ENCODE measurements around the gene TADA3.

Gene TADA3

GRCh38 chr3:9730657-9731205 lies 61.5 kb downstream of the TADA3 start:
- Histone ChIP-seq H3K27ac (ENCODE audit: poor library complexity, severe bottlenecking) (peak overlapping the region; percentile 70), H3K4me3 (ENCODE audit: severe bottlenecking) (peak overlapping the region; percentile 65), H3K36me3 (ENCODE audit: low read depth) (peaks cover 12% of the 10 kb centered on the region), H3K4me1 (ENCODE audit: insufficient read depth, poor library complexity, severe bottlenecking) (no peaks in the 10 kb centered on the region), H3K27me3 (ENCODE audit: insufficient read depth, poor library complexity, severe bottlenecking) (no peaks in the 10 kb centered on the region), H3K9me3 (ENCODE audit: severe bottlenecking) (no peaks in the 10 kb centered on the region)
- ATAC-seq (ENCODE audit: low read depth) (peak; percentile 73), DNase-seq (ENCODE audit: low spot score) (no peak)
- TF ChIP-seq CTCF (IDR thresholded peaks at IDR 0.05; ENCODE audit: poor library complexity, severe bottlenecking): no peak

All from RWPE2 (cell line).